Activated gamma-delta T cell treated with anti-CD3 and anti-CD28 coated beads, Interleukin-2, amount 50 U/mL, for 16 hours (primary cell): ENCODE data around the gene FRY.

Source experiments
- DNase-seq: peaks from one replicate; pipeline ENCODE4 v3.0.0-alpha.2; 2020; ENCODE audit warnings: low read depth

FRY gene

DNA sequence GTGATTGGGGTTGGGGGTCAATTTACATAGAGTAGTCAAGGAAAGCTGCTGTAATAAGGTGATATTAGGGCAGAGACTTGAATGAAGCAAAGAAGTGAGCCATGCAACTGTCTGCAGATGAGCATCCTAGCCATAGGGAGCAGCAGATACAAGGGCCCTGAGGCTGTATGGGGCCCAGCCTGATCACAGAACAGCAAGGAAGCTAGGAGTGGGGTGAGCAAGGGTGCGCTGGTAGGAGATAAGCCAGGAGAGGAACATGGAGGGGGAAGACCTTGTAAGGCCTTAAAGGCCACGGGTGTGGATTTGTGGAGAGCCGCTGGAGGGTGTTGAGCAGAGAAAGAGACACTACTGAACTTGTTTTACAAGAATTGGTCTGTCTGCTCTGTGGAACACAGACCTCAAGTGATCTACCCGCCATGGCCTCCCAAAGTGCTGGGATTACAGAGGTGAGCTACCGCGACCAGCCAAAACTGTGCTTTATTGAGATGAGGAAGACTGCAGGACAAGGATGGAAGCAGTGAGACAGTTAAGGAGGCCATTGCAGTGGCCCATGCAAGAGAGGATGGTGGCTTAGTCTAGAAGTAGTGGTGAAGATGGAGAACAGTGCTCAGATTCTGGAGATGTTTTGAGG, 190.6 kb downstream of the FRY start:
- DNase-seq, result no peak

DNA sequence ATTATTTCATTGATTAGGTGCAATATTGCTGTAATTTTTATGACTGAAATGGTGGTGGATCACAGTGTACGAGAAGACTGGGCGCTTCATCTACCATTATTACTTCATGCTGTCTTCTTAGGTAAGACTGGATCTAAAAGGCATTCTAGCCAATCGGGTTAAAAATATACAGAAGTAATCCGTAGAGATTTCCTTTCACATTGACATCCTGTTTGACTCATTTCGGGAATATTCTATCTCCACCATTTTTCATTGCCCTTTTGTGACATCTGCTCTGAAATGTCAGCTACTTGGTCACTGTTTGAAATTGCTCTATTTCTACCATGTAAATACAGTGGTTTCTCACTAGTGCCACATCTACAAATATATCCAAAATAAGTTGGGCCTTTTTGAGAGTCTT, 193.3 kb downstream of the FRY start:
- no peak for DNase-seq

DNA sequence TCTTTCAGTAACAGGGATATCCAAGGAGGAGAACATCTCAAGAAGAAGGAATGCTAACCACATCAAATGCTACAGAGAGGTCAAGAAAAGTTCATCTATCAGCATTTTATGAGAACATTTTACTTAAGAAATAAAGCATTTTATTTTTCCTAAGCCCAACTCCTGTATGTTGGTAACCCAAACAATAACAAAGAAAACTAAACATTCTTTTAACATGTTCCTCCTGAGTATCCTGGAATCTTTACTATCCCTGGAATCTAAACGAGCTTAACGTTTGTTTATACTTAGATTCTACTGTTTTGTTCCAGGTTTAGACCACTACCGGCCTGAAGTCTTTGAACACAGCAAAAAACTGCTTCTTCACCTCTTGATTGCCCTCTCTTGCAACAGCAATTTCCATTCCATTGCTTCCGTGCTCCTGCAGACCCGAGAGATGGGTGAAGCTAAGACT, 193.9 kb downstream of the FRY start:
- DNase-seq, result no peak

DNA sequence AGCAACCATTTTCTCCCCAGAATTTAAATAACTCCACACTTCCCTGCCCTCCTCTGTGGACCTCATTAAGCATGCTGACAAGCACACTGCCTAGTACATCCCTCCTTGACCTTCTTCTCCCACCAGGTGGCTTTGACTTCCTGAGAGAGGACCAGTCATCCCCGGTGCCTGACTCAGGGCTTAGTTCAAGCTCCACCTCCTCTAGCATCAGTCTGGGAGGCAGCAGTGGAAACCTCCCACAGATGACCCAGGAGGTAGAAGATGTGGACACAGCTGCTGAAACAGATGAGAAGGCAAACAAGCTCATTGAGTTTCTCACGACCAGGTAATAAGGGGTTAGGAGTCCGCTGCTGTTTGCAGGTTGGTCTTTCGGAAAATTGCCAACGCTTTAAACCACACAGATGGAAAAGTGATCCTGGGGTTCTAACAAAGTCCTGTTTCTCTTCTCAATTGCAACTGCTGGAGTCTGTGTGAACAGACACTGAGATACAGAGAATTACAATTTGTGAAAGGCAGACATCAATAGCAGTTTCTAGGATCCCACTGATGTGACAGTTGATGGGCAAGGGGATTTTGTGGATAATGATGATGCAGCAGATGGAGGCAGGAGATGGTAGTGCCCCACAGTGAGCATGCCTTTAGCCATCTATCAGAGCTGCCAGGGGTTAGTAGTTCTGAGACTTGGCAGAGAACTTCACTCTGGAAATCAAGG, 196.9 kb downstream of the FRY start:
- DNase-seq, result no peak

DNA sequence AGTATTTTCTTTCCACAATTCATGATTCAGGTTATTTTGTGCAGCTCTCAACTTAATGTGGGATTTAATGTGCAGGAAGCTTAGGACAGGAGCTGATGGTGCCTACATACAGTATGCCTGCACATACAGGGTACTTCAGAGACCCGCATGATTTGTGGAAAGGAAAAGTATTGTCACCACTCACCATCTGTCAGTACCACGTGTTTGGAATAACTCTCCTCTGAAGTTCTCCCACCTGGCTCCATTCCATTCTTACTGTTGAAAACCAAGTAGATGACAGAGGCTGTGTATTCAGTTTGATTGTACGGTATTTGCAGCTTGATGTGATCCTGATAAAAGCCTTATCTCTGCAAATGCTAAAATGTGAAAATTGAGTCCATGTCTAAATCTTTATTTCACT, 197.9 kb downstream of the FRY start:
- DNase-seq, result no peak

DNA sequence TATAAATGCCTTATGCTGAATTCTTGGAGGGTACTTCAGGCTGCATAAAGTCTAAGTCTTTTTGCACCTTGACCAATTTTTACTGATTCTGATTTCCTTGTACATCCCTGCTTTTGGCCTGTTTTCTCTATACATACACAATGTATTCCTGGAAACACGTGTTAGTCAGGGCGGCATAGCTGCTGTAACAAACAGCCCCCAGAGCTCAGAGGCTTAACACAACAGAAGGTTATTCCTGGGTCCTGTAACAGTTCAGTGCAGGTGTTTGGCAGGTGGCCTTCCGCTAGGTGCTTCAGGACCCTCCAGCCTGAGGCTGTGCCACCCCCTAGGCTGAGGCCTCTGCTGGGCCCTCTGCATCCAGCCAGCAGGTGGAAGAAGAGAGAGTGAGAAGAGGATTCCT, 200.7 kb downstream of the FRY start:
- no peak for DNase-seq

DNA sequence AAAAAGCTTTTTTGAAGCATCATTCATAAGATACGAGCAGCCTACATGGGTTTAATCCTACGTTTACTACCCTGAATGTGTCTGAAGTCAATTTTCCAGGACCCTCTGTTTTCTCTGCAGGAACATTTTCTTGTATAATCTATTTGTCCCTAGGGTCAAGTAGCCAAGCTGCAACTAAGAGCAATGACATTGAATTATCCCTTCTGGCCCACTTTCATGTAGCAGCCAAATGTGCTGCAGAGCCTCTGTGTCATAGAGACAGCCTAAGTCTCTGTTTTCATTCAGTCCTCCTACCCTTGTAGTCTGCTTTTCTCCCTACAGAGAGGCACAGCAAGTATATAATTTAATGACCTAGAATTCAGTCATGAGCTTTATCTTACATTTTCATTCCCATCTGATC, 201.5 kb downstream of the FRY start:
- DNase-seq, result no peak

DNA sequence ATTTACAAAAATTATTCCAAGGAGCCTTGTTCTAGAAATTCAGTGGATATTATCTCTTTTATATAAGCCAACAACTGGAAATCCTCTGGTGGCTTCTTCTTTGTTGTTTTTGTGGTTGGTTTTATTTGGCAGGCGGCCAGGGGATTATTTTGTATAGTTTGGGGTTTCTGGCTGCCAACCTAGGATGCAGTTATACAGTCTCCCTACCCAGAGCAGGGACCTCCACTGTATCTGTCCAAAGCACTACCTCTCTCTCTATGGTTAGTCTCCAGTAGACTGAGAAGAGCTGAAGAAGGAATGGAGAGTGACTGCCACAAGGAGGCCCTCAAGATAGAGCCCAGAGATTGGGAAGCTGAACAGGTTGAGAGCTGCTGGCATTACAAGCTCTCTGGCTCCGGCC, 203.3 kb downstream of the FRY start:
- DNase-seq, result no peak

DNA sequence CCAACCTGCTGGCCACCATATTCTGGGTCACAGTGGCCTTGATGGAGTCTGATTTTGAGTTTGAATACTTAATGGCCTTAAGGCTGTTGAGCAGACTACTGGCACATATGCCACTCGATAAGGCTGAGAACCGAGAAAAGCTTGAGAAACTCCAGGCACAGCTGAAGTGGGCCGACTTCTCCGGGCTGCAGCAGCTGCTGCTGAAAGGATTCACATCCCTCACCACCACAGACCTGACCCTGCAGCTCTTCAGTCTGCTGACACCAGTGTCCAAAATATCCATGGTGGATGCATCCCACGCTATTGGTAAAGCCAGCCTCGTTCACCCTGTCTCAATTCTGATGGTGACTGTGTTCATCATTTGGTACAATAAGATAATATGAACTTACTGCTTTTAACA, 206.1 kb downstream of the FRY start:
- DNase-seq, result no peak

DNA sequence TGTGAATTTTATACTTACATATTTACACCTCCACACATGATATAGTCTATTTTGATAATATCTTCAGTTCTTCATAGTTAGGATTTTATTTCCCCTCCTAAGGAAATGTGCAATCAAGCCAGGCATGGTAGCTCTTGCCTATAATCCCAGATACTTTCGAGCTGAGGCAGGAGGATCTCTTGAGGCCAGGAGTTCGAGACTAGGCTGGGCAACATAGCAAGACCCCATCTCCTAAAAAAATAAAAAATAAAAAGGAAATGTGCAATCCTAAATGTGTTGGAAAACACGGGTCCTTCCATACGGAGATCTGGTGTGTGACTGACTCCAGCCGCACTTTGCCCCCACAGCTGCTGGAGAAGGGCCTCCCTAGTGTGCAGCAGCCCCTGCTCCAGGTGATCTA, 212.1 kb downstream of the FRY start:
- no peak for DNase-seq

DNA sequence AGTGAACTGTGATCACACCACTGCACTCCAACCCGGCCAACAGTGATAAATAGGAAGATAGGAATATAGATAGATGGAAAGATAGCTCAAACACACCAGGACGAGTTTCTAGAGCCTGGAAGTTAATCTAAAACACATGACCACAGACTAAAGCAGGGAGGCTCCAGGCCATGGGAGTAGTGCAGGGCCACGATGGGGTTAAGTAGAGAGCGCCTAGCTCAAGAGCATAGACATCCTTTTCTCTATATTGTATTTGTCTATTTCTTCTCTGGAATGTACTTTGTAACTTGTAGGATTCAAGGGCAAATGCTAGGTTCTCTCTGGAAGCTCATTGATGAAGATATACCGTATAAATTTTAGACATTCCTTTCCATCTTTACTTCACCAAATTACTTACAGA, 214.0 kb downstream of the FRY start:
- no peak for DNase-seq

DNA sequence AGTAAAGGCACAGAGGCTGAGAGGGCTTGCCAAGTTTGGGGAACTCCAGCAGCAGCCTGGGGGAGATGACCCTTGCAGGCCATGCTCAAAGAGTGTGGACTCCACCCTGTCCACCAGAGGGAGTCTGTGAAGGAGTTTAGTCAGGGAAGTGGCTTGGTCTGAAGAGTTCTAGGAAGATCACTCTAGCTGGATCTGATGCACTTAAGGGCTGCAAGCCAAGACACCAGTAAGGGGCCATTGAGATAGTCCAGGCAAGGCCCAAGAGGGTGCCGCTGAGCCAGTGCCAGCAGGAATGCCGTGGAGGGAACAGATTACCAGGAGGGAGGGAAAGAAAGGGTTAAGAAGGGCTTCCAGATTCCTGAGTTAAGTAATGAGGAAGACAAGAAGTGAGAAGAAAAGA, 214.9 kb downstream of the FRY start:
- DNase-seq, result no peak

DNA sequence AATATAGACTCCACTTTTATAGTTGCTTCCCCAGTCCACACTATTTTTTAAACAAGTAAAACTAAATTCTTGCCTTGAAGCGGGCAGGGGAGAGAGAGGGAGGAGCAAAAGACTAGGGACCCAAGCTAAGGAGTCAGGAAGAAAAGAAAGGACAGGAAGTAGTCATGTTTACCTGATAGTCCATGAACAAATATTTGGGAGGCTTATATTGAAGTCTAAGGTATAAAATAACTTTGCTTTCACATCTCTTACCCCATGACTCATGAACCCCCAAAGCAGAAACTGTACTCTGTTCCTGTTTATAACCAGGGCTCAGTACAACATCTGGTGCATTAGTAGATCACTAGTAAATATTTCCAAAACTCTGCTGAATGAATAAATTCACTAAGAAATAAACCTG, 216.3 kb downstream of the FRY start:
- no peak for DNase-seq

DNA sequence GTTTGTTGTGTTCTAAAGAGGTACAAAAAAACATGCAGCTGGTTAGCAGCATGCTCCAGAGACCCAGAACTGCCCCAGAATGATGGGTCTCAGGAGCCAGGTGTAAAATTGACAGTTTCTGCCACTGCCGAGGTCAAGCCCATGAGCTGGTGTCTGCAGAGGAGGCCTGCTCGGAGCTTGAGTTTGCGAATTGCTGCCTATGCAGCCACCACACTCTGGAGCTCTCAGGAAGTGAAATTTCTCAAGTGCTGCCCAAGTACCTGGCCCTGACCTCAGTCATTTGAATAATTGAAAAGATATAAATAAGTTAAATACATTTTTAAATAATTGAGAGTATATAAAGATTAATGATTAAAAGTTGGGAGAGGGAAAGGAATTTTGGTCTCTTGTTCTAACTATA, 217.2 kb downstream of the FRY start:
- DNase-seq, result no peak

DNA sequence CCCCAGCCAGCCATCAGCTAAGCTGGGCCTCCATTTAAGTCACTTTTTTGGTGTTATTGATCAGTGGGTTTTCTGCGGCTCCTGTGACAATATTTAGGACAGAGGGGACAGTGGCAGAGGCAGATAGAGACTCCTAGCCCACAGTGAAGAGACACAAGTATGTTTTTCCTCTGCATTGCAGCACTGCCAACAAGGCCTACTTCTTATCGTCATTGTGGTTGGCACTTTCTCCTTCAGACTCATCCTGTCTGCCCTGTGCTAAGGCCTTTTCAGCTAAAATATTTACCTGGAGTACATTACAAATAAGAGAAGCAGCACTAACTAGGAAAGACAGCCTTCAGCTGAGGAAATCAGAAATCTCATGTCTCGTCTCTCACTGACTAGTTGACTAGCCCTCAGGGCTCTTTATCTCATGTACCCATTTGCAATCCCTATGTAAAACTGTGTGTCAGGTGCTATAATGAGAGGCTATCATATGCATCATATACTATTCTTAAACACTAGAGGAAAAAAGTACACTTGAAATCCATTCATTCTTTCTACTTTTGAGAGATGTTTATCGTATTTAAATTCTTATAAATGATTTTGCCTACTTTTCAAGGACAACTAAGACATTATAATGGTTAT, 221.4 kb downstream of the FRY start:
- no peak for DNase-seq

DNA sequence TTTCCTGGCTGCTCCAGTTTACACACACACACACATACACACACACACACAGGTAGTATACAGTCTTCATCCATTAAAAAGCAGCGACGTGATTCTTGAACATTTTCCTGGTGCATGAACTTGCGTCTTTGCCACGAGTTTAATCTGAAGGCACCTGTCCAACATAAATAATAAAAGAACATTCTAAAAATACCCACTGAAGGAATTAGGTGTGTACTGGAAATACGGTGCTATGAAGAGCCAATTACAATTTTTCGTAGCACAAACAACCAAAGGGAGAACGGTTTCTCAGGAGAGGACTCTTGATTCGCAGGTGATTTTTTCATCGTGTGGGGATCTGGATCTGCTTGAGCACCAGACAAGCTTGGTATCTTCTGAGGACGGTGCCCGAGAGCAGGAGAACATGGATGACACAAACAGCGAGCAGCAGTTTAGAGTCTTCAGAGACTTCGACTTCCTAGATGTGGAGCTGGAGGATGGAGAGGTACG, 222.4 kb downstream of the FRY start:
- DNase-seq, result no peak

DNA sequence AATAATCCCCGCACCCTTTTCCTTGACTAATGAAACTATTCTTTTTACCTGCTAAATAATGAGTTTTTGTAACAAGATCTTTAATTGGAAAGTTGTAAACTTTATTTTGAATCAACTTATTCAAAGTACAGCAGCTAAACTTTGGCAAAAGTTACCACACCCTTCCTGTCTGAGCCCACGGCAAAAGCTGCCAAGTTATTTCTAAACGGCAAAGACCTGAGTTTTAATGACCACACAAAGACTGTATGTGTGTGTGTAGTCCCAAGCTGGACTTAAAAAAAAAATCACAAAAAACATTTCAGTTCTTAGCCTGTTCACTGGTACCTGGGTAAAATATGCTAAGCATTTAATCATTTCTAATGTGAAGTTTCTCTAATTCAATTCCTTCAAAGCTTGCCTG, 222.8 kb downstream of the FRY start:
- DNase-seq, result no peak

DNA sequence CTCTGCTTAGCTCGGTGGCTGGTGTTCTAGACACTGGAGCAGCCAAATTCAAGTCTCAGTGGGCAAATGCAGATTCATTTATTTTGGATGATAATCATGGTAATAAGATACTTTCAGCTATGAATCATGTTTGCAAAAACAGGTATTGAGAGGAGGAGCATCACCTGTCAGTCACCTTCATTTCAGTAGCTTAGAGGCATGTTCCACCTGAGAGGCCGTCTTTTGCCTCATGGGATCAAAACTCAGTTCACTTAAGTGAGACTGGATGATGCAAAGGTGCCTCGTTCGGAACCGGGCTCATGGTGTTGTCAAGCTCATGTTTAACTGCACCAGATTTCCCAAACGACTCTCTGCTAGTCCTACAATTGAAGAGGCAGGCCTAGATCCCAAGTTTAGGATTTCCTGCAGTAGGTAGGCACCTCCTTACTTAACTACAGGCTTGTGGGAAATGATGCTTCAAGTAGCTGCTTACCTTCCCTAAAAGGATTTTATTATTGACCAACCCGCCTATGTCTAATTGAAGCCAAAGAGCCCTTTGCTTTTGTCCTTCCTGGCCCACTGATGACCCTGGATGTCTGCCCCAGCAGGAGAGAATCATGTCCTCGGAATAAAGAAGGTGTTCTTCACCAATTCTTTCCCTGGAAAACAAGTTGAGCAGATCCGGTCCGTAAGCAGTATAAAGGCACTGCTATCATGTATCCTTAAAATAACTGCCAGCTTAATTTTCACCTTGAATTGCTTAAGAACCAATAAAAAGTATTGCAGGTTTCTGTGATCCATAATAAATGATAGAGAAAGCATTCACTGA, 223.5 kb downstream of the FRY start:
- no peak for DNase-seq

DNA sequence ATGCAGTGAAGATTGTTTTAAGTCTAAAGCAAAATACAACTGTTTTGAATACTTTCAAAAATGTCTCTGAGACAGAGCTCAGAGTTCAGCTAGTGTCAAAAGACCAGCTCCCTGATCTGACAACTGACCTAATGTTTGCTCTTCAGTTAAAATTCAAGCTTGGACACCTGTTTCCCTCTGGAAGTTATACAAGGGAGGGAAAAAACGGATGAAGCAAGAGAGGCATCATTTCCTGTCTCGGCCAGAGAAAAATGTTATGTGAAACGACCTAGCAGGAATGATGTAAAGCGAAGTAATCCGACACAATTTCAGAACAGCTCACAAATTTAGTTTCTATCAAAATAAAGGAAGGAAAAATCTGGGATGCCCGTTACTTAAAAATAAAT, 224.1 kb downstream of the FRY start:
- no peak for DNase-seq

DNA sequence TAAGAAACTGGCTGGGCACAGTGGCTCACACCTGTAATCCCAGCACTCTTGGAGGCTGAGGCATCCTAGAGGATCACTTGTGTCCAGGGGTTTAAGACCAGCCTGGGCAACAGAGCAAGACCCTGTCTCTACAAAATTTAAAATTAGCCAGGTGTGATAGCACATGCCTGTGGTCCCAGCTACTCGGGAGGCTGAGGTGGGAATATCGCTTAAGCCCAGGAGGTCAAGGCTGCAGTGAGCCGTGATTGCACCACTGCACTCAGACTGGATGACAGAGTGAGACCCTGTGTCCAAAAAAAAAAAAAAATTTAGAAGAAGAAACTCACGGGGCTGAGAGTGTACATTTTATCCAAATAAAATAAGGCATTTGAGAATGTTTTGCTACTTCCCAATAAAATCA, 224.7 kb downstream of the FRY start:
- DNase-seq, result no peak

DNA sequence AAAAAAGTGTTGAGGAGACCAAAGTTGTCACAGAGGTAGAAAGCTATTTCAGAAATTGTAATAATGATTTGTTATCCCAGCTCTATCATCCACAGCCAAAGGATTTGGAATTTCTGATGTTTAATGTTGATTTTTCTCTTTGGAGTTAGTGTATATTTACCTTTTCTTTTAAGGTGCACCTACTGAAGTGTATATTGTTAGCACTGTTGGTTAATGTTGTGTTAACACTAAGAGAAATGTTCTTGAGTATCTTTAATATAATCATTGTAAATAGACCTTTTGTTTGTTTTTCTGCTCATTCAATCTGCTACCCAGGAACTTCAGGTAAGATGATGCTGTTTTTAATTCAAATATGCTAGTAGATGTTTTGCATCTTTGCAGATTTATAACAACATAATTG, 226.1 kb downstream of the FRY start:
- no peak for DNase-seq

DNA sequence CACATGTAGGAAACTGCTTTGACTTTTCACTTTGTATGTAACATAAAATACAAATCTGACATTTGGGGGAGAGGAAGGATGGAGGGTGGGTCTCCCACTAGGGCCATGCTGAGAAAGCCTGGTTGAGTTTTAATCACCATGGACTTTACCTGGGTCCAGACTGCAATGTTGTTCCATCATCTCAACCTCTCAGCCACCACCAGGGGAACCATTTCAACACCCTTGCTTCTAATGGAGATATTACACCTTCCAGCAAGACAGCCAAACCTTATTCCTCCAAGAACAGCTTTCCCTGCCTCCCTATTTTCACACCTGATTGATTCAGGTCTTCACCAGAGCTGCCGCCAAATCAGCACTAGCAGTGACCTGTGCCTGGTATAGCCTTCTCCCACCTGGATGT, 227.5 kb downstream of the FRY start:
- no peak for DNase-seq

DNA sequence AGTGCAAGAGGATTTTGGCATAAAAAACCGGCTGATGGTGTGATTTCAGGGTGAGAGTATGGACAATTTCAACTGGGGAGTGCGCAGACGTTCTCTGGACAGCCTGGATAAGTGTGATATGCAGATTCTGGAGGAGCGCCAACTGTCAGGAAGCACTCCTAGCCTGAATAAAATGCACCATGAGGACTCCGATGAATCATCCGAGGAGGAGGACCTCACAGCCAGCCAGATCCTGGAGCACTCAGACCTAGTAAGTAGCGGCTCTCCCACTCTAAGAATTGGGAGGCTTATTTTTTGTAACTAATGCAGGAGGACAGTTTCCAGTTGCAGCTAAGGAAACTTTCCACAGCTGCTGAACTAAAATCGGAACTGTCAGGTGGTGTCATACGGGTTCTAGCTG, 230.0 kb downstream of the FRY start:
- DNase-seq, result no peak
